Neuronal stem cell (in vitro differentiated cells): Measurements from ENCODE around the gene ZSCAN12.
A peak's percentile ranks its signal among the peaks of the same experiment; 100 is the strongest.

Experiments
- DNase-seq: peaks from one replicate; pipeline ENCODE4 v3.0.0-alpha.2; 2013; ENCODE audit warnings: low spot score
- H2AFZ ChIP-seq: one replicate; pipeline ENCODE4 v1.6.1; 2013; ENCODE audit warnings: mild to moderate bottlenecking, low read length, inconsistent platforms
- H2AK5ac ChIP-seq: 2 replicates; pipeline ENCODE4 v1.6.1; 2013; ENCODE audit warnings: low read depth, mild to moderate bottlenecking, inconsistent platforms, low read length, moderate library complexity, mixed read lengths
- H2BK120ac ChIP-seq: 2 replicates; pipeline ENCODE4 v1.6.1; 2013; ENCODE audit warnings: low read depth, mild to moderate bottlenecking, inconsistent platforms, low read length, moderate library complexity, mixed read lengths
- H2BK12ac ChIP-seq: one replicate; pipeline ENCODE4 v1.6.1; 2013; ENCODE audit warnings: low read length, inconsistent platforms
- H2BK15ac ChIP-seq: 2 replicates; pipeline ENCODE4 v1.6.1; 2013; ENCODE audit warnings: mild to moderate bottlenecking, low read length, inconsistent platforms, mixed read lengths
- H2BK5ac ChIP-seq: one replicate; pipeline ENCODE4 v1.6.1; 2013; ENCODE audit warnings: inconsistent platforms, mild to moderate bottlenecking, low read length, moderate library complexity
- H3K14ac ChIP-seq: one replicate; pipeline ENCODE4 v1.6.1; 2013; ENCODE audit warnings: low read length, inconsistent platforms
- H3K18ac ChIP-seq: 2 replicates; pipeline ENCODE4 v1.6.1; 2013; ENCODE audit warnings: low read length, inconsistent platforms
- H3K23ac ChIP-seq: 2 replicates; pipeline ENCODE4 v1.6.1; 2013; ENCODE audit warnings: low read depth, mild to moderate bottlenecking, mixed read lengths, low read length, inconsistent platforms; ENCODE audit not compliant: poor library complexity
- H3K27ac ChIP-seq: replicated peaks from 3 replicates; pipeline ENCODE4 v1.5.1; 2013; ENCODE audit warnings: low read length, inconsistent platforms
- H3K27me3 ChIP-seq, 3 experiments: 2 replicates each; pipeline ENCODE4 v1.6.1; 2013; ENCODE audit warnings: low read length in 3 of 3, mild to moderate bottlenecking in 2 of 3, inconsistent platforms in 1 of 3, low read depth in 1 of 3, mixed read lengths in 1 of 3, moderate library complexity in 1 of 3; ENCODE audit not compliant: control insufficient read depth in 3 of 3, insufficient read depth in 3 of 3
- H3K36me3 ChIP-seq, 2 donors: replicated peaks in 1 of 2; 2 replicates each; pipeline ENCODE4 v1.6.1; 2013; ENCODE audit warnings: low read length in 2 of 2; ENCODE audit not compliant: control insufficient read depth in 2 of 2, insufficient read depth in 2 of 2
- H3K4ac ChIP-seq: 2 replicates; pipeline ENCODE4 v1.6.1; 2013; ENCODE audit warnings: inconsistent platforms, mild to moderate bottlenecking, low read length, moderate library complexity
- H3K4me1 ChIP-seq, 2 donors: 1 replicate in 1 of 2; 2 replicates in 1 of 2; pipeline ENCODE4 v1.6.1; 2013; ENCODE audit warnings: low read length in 2 of 2, low read depth in 1 of 2; ENCODE audit not compliant: control insufficient read depth in 2 of 2, insufficient read depth in 1 of 2
- H3K4me2 ChIP-seq: one replicate; pipeline ENCODE4 v1.6.1; 2013; ENCODE audit warnings: mild to moderate bottlenecking, low read length, inconsistent platforms; ENCODE audit not compliant: insufficient read depth, poor library complexity, severe bottlenecking
- H3K4me3 ChIP-seq, 2 donors: 2 replicates each; pipeline ENCODE4 v1.5.1; 2013; ENCODE audit warnings: low read length in 2 of 2, mild to moderate bottlenecking in 2 of 2, inconsistent platforms in 1 of 2, moderate library complexity in 1 of 2
- H3K79me1 ChIP-seq: one replicate; pipeline ENCODE4 v1.6.1; 2013; ENCODE audit warnings: low read depth, mild to moderate bottlenecking, inconsistent platforms, low read length, moderate library complexity
- H3K9ac ChIP-seq: one replicate; pipeline ENCODE4 v1.6.1; 2013; ENCODE audit warnings: mild to moderate bottlenecking, low read depth, low read length, inconsistent platforms; ENCODE audit not compliant: poor library complexity
- H3K9me3 ChIP-seq, 2 donors: replicated peaks in 1 of 2; 2 replicates each; pipeline versions ENCODE3 to v1.6.1; 2013; ENCODE audit warnings: low read length in 2 of 2, mild to moderate bottlenecking in 2 of 2, inconsistent platforms in 1 of 2, low read depth in 1 of 2, mixed read lengths in 1 of 2, moderate library complexity in 1 of 2; ENCODE audit not compliant: control insufficient read depth in 2 of 2, insufficient read depth in 1 of 2
- H4K8ac ChIP-seq: one replicate; pipeline ENCODE4 v1.6.1; 2013; ENCODE audit warnings: low read depth, mild to moderate bottlenecking, inconsistent platforms, low read length, moderate library complexity
- H4K91ac ChIP-seq: one replicate; pipeline ENCODE4 v1.6.1; 2013; ENCODE audit warnings: low read length, low read depth, mild to moderate bottlenecking, inconsistent platforms; ENCODE audit not compliant: poor library complexity
- WGBS, 2 donors: extraction: QIAGEN DNeasy Blood & Tissue Kit; methylation state at CpG; one replicate each; pipeline ENCODE4 v1.1.7; 2013; ENCODE audit warnings: missing lambda C conversion rate in 2 of 2, mixed read lengths in 1 of 2; ENCODE audit not compliant: insufficient read length in 2 of 2, insufficient replicate concordance in 1 of 2; ENCODE audit errors: extremely low coverage in 2 of 2; 5-methylcytosine and 5-hydroxymethylcytosine counted together

Gene ZSCAN12

GRCh38 chr6:28340310-28341095 is 59.0 kb downstream of the ZSCAN12 start:
- no peak overlapping the region for H4K8ac ChIP-seq
- no peak overlapping the region for H3K4ac ChIP-seq
- no peak overlapping the region for H3K9ac ChIP-seq
- no peak overlapping the region for H2BK5ac ChIP-seq
- H3K27ac ChIP-seq = no peak overlapping the region
- H3K4me2 ChIP-seq = no peak overlapping the region
- H4K91ac ChIP-seq = no peak overlapping the region
- no peak overlapping the region for H2AFZ ChIP-seq
- H2AK5ac ChIP-seq = no peak overlapping the region
- WGBS, 2 donors = no CpG with 5 or more reads among the region's 1 CpG
- H3K14ac ChIP-seq = no peak overlapping the region
- no peaks in the 10 kb centered on the region for H3K9me3 ChIP-seq
- peaks cover 0 to 4% (median 0%) of the 10 kb centered on the region in 3 experiments for H3K27me3 ChIP-seq
- no peaks in the 10 kb centered on the region for H3K79me1 ChIP-seq
- H3K4me3 ChIP-seq = no peak overlapping the region
- H3K4me1 ChIP-seq = peaks cover 0 to 4% of the 10 kb centered on the region in 2 donors
- no peak overlapping the region for H3K23ac ChIP-seq
- DNase-seq = no peak
- no peak overlapping the region for H2BK120ac ChIP-seq
- H2BK12ac ChIP-seq = no peak overlapping the region
- H3K36me3 ChIP-seq = no peaks in the 10 kb centered on the region
- no peak overlapping the region for H2BK15ac ChIP-seq
- no peak overlapping the region for H3K18ac ChIP-seq

- Histone ChIP-seq H3K9ac (no peak overlapping the region), H3K4me1 (peaks cover 3 to 7% of the 10 kb centered on the region in 2 donors), H3K18ac (no peak overlapping the region), H4K8ac (no peak overlapping the region), H3K36me3 (no peaks in the 10 kb centered on the region), H2AK5ac (no peak overlapping the region), H3K27me3 (no peaks in the 10 kb centered on the region), H3K4ac (no peak overlapping the region), H2AFZ (peak overlapping the region; percentile 85), H3K79me1 (no peaks in the 10 kb centered on the region), H3K14ac (no peak overlapping the region), H3K4me3 (peak overlapping the region in 1 of 2 donors; percentile 64), H4K91ac (no peak overlapping the region), H2BK15ac (no peak overlapping the region), H2BK12ac (no peak overlapping the region), H3K4me2 (peak overlapping the region; percentile 51), H3K27ac (no peak overlapping the region), H2BK5ac (no peak overlapping the region), H3K23ac (no peak overlapping the region), H2BK120ac (no peak overlapping the region), H3K9me3 (peaks cover 0 to 2% of the 10 kb centered on the region in 2 donors)
- no peak for DNase-seq
Measured at GRCh38 chr6:28337121-28337520, 62.4 kb downstream of the ZSCAN12 start.

- H2BK12ac ChIP-seq = no peak overlapping the region
- DNase-seq = no peak
- H2BK5ac ChIP-seq = no peak overlapping the region
- 100% methylated on average over 3 of the region's 24 CpGs; no CpG with 5 or more reads in 1 of the 2 donors for WGBS, 2 donors
- no peaks in the 10 kb centered on the region for H3K79me1 ChIP-seq
- H2AFZ ChIP-seq = peak overlapping the region; percentile 85
- H3K4me3 ChIP-seq = peak overlapping the region; percentile 64 to 89
- H2BK120ac ChIP-seq = no peak overlapping the region
- no peak overlapping the region for H3K23ac ChIP-seq
- H3K9me3 ChIP-seq = peaks cover 0 to 2% of the 10 kb centered on the region in 2 donors
- H3K14ac ChIP-seq = no peak overlapping the region
- no peak overlapping the region for H4K91ac ChIP-seq
- peaks cover 3 to 7% of the 10 kb centered on the region in 2 donors for H3K4me1 ChIP-seq
- H3K18ac ChIP-seq = peak overlapping the region; percentile 90
- no peak overlapping the region for H3K4ac ChIP-seq
- peak overlapping the region; percentile 97 for H3K27ac ChIP-seq
- H3K36me3 ChIP-seq = no peaks in the 10 kb centered on the region
- H4K8ac ChIP-seq = no peak overlapping the region
- no peaks in the 10 kb centered on the region for H3K27me3 ChIP-seq
- no peak overlapping the region for H3K9ac ChIP-seq
- no peak overlapping the region for H2AK5ac ChIP-seq
- no peak overlapping the region for H2BK15ac ChIP-seq
- H3K4me2 ChIP-seq = peak overlapping the region; percentile 51
Measured at GRCh38 chr6:28336284-28337120, 63.0 kb downstream of the ZSCAN12 start.
